Vagina (tissue), 2 donors: ENCODE results near the gene GABBR2. TPM values are rescaled to one million over a fixed set of nuclear protein-coding genes. Genes with fewer than 3 reads are reported as not detected.

Source experiments
- DNase-seq, 2 donors: peaks; one replicate each; pipeline ENCODE4 v3.0.0-alpha.2; 2017; ENCODE audit errors: extremely low spot score in 2 of 2
- H3K27ac ChIP-seq: fragments of 200-600 bp; sonication (generic); one replicate; pipeline ENCODE4 v1.5.1; 2019
- H3K27me3 ChIP-seq: fragments of 200-600 bp; sonication (generic); one replicate; pipeline ENCODE4 v1.5.1; 2019
- H3K36me3 ChIP-seq, 2 donors: fragments of 200-600 bp; sonication (generic); one replicate each; pipeline ENCODE4 v1.5.1; 2017 to 2019
- H3K4me1 ChIP-seq: fragments of 200-600 bp; sonication (generic); one replicate; pipeline ENCODE4 v1.5.1; 2019
- H3K4me3 ChIP-seq, 2 donors: fragments of 200-600 bp; sonication (generic); 1 replicate in 1 of 2; 2 replicates in 1 of 2; pipeline ENCODE4 v1.5.1; 2016 to 2019
- H3K9me3 ChIP-seq: fragments of 200-600 bp; sonication (generic); one replicate; pipeline ENCODE4 v1.5.1; 2019
- POLR2A ChIP-seq, 2 donors: fragments of 450-650 bp; IDR thresholded peaks; one replicate each; pipeline ENCODE4 v1.6.1; 2017; ENCODE audit warnings: antibody characterized with exemption in 2 of 2, mild to moderate bottlenecking in 2 of 2, moderate library complexity in 2 of 2
- POLR2AphosphoS5 ChIP-seq, 2 donors: sonication (generic); formaldehyde crosslinking; IDR thresholded peaks; one replicate each; pipeline ENCODE4 v1.9.0; 2017; ENCODE audit warnings: antibody characterized with exemption in 2 of 2, mild to moderate bottlenecking in 2 of 2, low read depth in 1 of 2; ENCODE audit not compliant: insufficient read depth in 1 of 2
- intact Hi-C: fragments of 100-400 bp; cut with DNase I; formaldehyde crosslinking; loops from one replicate; pipeline ENCODE4 v1.15.1; 2023
- total RNA-seq: library from RNA; depleted of rRNA; stranded (reverse); fragments of >200 nt; gene quantifications from one replicate; pipeline ENCODE4 v1.2.3, GENCODE V29; 2016
- TF ChIP-seq, protein P1 (sequence below), 3 experiments: fragments of 450-650 bp in 2 of 3; fragments of 200-600 bp in 1 of 3; sonication (generic) in 1 of 3; IDR thresholded peaks; one replicate each; pipeline ENCODE4 v1.5.1; 2017 to 2019; ENCODE audit warnings: antibody characterized with exemption in 3 of 3, mild to moderate bottlenecking in 2 of 3, moderate library complexity in 2 of 3

GABBR2 gene
- total RNA-seq, 1 donor from 2014 or later = not detected

- Histone ChIP-seq H3K27me3 (no peaks in the 10 kb centered on the region), H3K27ac (no peak overlapping the region), H3K4me1 (no peaks in the 10 kb centered on the region), H3K4me3 (no peak overlapping the region), H3K36me3 (no peaks in the 10 kb centered on the region), H3K9me3 (no peaks in the 10 kb centered on the region)
- DNase-seq = no peak
- intact Hi-C loops = no loop called here
- TF ChIP-seq, protein P1, sequence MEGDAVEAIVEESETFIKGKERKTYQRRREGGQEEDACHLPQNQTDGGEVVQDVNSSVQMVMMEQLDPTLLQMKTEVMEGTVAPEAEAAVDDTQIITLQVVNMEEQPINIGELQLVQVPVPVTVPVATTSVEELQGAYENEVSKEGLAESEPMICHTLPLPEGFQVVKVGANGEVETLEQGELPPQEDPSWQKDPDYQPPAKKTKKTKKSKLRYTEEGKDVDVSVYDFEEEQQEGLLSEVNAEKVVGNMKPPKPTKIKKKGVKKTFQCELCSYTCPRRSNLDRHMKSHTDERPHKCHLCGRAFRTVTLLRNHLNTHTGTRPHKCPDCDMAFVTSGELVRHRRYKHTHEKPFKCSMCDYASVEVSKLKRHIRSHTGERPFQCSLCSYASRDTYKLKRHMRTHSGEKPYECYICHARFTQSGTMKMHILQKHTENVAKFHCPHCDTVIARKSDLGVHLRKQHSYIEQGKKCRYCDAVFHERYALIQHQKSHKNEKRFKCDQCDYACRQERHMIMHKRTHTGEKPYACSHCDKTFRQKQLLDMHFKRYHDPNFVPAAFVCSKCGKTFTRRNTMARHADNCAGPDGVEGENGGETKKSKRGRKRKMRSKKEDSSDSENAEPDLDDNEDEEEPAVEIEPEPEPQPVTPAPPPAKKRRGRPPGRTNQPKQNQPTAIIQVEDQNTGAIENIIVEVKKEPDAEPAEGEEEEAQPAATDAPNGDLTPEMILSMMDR (IDR thresholded peaks at IDR 0.05) = no peak
Observed at GRCh38 chr9:98412101-98412842, 296.5 kb downstream of the GABBR2 start.

DNA sequence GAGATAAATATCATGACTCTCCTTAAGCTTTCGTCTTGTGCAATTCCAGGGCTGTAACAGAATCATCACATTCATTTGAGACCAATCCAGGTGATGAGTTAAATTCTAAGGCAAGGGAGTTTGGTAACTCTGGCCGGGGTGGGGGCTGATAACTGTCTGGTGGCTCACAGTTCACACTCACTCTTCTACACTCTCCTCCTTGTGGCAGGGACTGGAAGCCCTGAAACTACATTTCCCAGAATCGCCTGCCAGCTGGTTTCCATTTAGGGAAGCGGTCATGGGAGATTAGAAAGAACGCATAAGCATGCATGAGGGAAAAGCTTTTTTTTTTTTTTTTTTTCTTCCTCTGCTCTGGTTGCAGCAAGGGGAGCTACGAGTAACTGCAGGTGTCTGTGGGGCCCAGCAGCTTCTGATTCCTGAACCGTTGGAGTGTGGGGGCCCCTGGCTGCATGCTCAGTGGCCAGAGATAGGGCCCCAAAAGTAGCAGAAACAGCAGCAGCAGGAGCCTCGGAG, 298.5 kb downstream of the GABBR2 start:
- Histone ChIP-seq H3K27ac (no peak overlapping the region), H3K4me3 (no peak overlapping the region), H3K36me3 (no peaks in the 10 kb centered on the region), H3K4me1 (no peaks in the 10 kb centered on the region), H3K27me3 (no peaks in the 10 kb centered on the region), H3K9me3 (no peaks in the 10 kb centered on the region)
- intact Hi-C loops = no loop called here
- no peak for DNase-seq
- TF ChIP-seq POLR2A (IDR thresholded peaks at IDR 0.05) (no peak), POLR2AphosphoS5 (IDR thresholded peaks at IDR 0.05; ENCODE audit: insufficient read depth in 1 of 2, low read depth in 1 of 2) (no peak)
- TF ChIP-seq, protein P1 (IDR thresholded peaks at IDR 0.05) = no peak

DNA sequence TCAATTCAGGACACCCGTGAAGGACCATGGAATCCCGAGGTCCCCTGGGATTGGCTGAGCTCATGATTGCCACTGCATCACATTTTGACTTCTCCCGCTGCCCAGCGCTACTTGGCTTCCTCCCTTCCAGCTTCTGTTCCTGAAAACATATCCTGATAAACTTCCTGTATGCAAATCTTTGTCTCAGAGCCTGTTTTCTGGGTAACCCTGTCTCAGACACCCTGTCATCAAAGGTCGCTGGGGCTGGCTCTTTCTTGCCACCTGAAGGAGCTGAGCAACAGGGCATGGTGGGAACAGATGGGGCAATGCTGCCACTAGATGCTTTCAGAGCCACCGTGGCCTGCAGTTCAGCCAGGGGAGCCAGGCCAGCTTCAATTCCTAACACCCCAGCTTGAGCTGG, 299.0 kb downstream of the GABBR2 start:
- H3K9me3 ChIP-seq = no peaks in the 10 kb centered on the region
- TF ChIP-seq POLR2A (IDR thresholded peaks at IDR 0.05) (no peak), POLR2AphosphoS5 (IDR thresholded peaks at IDR 0.05; ENCODE audit: insufficient read depth in 1 of 2, low read depth in 1 of 2) (no peak)
- TF ChIP-seq, protein P1 (IDR thresholded peaks at IDR 0.05) = no peak
- H3K27me3 ChIP-seq = no peaks in the 10 kb centered on the region
- no peaks in the 10 kb centered on the region for H3K4me1 ChIP-seq
- DNase-seq = no peak
- H3K36me3 ChIP-seq = no peaks in the 10 kb centered on the region
- intact Hi-C loops = no loop called here
- no peak overlapping the region for H3K4me3 ChIP-seq
- no peak overlapping the region for H3K27ac ChIP-seq

- Histone ChIP-seq H3K36me3 (no peaks in the 10 kb centered on the region), H3K9me3 (no peaks in the 10 kb centered on the region), H3K4me1 (no peaks in the 10 kb centered on the region), H3K27me3 (no peaks in the 10 kb centered on the region), H3K4me3 (no peak overlapping the region), H3K27ac (no peak overlapping the region)
- no peak for DNase-seq
- TF ChIP-seq POLR2AphosphoS5 (IDR thresholded peaks at IDR 0.05; ENCODE audit: insufficient read depth in 1 of 2, low read depth in 1 of 2) = no peak
- TF ChIP-seq, protein P1 (IDR thresholded peaks at IDR 0.05) = no peak
- TF ChIP-seq POLR2A (IDR thresholded peaks at IDR 0.05) = no peak
- intact Hi-C loops = no loop called here
Observed at GRCh38 chr9:98406469-98406868, 302.3 kb downstream of the GABBR2 start.

DNA sequence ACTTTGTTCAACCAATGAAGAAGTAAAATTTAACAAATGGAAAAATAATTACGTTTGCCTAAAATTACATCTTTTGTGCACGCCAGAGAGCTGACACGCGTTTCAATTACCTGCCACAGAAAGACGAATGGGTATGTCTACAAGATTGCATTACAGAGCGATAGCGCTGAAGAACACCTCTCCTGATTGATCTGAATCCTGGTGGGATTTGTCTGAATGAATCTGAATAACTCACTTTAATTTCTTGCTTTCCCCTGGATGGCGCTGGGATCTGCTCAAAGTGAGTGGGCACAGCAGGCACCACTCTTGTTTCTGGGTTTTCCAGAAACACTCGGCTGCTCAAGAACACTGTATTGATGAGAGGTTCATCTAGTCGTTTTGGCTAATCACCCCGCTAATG, 304.5 kb downstream of the GABBR2 start:
- intact Hi-C loops = no loop called here
- no peaks in the 10 kb centered on the region for H3K36me3 ChIP-seq
- no peaks in the 10 kb centered on the region for H3K4me1 ChIP-seq
- no peaks in the 10 kb centered on the region for H3K27me3 ChIP-seq
- no peak overlapping the region for H3K27ac ChIP-seq
- H3K4me3 ChIP-seq = no peak overlapping the region
- no peak for DNase-seq
- no peaks in the 10 kb centered on the region for H3K9me3 ChIP-seq
- TF ChIP-seq, protein P1 (IDR thresholded peaks at IDR 0.05) = no peak
- TF ChIP-seq POLR2AphosphoS5 (IDR thresholded peaks at IDR 0.05; ENCODE audit: insufficient read depth in 1 of 2, low read depth in 1 of 2) (no peak), POLR2A (IDR thresholded peaks at IDR 0.05) (no peak)
